Measurements from ENCODE around the gene FHOD3.

The FHOD3 gene

DNA sequence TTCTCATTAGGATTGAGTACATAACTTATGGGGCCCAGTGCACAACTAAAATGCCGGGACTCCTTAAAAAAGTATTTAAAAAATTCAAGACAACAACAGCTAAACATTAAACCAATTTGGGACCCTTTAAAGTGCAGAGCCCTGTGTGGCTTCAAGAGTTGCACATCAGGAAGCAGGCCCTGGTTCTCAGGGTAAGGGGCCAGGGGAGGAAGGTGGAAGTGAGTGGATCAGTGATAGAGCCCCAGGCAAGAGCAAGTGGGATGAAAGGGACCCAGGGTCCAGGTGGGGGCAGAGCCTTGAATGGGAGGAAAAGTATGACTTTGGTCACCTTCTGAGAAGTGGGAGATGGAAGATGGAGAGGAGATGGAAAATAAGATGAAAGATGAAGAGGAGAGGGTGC is 2.3 kb upstream of the FHOD3 start:
- in situ Hi-C loops (cut with MboI; ENCODE audit: low sequenced_read_pairs) = loop anchor here (25.0 kb wide), 1 partner anchor 283 kb away; no protein-coding TSS in a partner anchor

DNA sequence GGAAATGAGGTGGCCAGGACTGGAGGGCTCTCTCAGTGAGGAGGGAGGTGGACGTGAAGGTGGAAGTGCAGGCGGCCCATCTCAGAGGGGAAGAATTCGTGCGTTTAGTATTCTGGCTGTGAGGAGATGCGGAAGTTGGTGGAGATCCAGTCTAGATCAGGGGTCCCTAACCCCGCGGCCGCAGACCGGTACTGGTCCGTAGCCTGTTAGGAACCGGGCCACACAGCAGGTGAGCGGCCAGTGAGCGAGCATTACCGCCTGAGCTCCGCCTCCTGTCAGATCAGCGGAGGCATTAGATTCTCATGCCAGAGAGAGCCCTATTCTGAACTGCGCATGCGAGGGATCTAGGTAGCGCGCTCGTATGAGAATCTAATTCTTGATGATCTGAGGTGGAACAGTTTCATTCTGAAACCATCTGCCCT is 1.6 kb upstream of the FHOD3 start:
- in situ Hi-C loops (cut with MboI; ENCODE audit: low sequenced_read_pairs) = loop anchor here (25.0 kb wide), 1 partner anchor 284 kb away; no protein-coding TSS in a partner anchor

DNA sequence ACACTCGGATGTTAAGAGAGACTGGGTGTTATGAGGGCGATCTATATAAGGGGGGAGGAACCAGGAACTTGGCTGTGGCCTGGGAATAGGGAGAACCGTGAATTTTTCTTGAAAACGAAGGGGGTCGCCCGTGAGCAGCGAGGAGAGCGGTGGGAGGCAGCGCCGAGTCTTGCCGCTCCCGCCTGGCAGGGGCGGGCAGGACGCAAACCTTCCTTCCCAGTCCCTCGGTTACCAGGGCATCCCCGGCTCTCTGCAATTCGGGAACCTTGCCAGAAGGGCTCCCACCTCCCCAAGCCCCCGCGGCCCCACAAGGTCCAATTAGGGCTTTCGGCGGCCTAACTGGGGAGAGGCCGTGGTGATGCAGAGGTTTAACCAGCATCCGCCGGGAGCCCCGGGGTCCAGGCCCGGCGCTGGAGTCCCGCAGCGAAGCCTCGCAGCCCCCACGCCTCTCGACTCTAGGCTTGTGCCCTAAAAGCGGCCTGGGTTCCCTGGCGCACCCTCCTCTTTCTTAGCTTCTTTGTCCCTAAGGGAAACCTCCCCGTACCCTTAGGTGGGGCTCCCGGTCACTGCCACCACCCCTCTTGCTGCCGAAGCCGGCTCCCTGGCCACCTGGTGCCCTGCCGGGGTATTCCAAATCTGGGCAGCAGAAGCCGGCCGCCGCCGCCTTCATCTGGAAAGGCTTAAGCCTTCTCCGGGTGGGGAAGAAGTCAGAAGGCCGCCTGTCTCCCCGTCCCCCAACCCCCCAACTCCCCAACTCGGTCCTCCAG is 680 bp upstream of the FHOD3 start:
- in situ Hi-C loops (cut with MboI; ENCODE audit: low sequenced_read_pairs) = loop anchor here (25.0 kb wide), 1 partner anchor 285 kb away; no protein-coding TSS in a partner anchor

DNA sequence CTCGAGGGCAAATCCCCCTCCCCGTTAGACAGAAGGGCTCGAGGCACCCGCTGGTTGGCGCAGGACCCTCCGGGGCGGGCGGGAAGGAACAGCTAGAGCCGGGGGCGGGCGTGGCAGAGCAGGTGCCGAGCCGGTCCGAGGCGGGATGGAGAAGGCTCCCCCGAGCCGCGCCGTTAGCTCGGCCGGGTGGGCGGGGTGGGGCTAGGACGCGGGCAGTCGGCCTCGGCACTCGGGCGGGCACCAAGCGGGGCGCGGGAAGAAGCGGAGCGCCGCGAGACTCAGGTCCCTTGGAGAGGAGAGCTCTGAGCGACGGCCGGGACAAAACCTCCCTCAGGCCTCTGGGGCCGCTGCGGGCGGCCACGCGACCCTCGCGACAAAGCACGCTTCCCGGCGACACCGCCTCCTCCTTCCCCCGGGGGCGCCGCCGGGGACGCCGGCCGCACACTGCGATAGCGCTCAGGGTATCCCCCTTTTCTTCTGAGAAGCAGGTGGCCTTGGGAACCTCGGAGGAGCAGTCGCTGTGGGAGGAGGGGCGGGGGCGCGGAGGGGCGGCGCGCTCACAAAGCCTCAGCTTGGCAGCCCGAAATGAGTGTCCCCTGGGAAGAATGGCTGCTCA is 721 bp downstream of the FHOD3 start:
- in situ Hi-C loops (cut with MboI; ENCODE audit: low sequenced_read_pairs) = loop anchor here (25.0 kb wide), 1 partner anchor 286 kb away; no protein-coding TSS in a partner anchor

DNA sequence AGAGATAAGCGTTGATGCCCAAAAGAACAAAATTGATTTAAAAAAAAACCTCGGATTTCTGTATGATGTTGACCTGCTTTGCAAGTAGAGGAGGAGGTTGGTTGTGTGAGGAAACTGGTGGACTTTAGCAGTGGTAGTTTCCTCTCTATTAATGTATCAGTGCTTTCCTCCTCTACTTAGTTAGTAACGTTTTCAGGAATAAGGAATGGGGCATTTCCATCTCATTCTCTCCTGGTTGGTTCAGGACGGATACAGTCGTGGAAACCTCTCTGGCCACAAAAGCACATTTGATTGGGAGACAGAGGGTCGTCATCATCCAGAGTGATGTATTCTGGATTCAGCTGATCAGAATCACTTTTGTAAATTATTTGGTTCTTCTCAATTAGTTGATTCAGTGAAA is 1.5 kb downstream of the FHOD3 start:
- in situ Hi-C loops (cut with MboI; ENCODE audit: low sequenced_read_pairs) = loop anchor here (25.0 kb wide), 1 partner anchor 287 kb away; no protein-coding TSS in a partner anchor

DNA sequence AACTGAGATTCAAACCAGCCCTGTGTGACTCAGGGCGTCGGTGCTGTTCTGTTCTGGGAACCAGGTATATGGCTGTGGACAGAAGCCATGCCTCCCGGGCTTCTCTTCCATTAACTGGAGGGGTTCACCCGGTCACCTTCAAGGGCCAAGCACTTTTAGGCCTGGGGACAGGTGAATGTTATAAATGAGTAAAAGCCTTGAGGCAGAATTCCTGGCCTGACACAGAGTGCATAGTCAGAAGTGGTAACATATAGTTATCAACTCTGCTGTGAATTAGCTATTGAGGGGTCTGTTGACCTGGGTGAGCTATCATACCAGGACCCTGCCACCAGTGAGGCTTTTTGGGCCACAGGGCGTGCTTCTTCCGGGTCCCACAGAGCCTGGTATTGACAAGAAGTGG is 2.7 kb downstream of the FHOD3 start:
- in situ Hi-C loops (cut with MboI; ENCODE audit: low sequenced_read_pairs) = no loop called here

DNA sequence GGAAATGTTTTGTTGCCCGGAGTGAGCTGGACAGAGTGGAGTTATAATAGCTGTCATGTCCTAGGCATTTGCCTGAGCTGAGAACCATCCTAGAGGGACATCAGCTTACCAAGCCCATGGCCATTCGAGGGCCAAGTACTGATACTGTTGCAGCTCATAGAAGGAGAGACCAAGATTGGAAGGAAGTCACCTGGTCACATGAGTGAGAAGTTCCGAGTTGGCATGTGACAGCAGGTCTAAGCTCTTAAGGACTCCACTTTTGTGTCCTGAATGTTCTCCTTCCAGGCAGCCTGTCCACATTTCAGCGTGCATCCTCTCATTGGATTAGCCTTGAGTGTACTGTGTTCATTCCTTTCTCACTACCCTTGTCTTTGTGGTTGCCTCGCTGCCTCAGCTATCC is 4.4 kb downstream of the FHOD3 start:
- in situ Hi-C loops (cut with MboI; ENCODE audit: low sequenced_read_pairs) = no loop called here

DNA sequence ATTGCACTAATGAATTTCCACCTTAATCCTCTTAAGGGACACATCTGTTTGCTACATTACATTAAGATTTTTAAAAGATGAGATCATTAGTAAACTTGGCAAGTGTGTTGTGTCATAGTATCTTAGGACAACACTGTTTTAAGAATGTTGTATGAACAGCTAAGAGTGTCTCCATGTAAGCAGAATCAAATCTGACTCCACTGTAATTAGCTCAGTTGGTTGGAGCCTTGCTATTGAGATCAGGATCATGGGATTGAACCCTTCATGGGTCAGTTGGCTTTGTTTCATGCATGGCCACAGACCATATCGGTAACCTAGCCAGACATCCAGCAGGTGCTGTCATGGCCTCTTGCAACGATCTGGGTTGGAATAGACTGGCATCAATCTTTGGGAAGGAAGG is 5.2 kb downstream of the FHOD3 start:
- in situ Hi-C loops (cut with MboI; ENCODE audit: low sequenced_read_pairs) = no loop called here

DNA sequence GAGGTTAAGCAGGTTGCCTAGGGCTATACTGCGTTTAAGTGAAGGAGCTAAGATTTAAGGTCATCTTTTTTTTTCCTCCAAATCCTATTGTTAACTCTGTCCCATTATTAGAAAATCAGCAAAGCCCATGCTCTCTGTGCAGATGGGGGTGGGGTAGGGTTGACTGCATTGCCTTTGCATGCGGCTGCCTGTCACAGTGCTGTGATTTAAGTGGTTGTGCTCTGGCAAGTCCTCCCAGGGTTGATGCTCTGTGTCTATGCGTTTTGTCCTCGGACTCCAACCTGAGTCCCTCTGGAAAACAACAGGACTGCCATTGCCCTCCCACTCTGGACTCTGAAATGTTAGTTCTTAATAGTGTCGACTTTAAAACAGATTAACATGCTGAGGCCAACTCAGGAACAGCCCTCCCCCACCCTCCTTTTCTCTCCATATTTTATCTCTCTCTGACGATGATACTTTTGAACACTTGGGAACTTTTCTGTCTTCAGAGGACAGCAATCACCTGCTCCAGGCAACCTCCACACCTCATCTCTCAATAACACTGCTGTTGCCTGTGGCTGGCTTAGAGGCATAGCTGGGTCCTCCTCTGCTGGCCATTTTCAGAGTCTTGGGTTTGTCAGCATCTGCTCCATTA is 5.8 kb downstream of the FHOD3 start:
- in situ Hi-C loops (cut with MboI; ENCODE audit: low sequenced_read_pairs) = no loop called here

DNA sequence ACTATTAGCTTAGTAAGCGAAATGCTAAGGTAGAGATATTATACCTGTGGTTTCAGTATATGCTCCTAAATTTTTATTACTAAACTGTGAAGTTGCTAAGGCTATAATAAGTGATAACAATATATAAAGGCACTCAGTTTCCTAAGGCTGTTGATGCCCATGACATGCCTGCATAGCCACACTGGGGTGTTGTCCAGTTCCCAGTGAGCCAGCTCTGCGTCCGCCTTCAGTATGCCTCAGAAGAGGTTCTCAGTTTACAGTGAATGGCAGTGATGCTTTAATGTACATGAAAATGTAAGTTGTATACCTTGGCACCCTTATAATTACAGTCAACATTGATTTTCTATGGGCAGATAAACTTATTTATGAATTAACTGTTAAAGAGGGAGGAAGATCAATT is 7.2 kb downstream of the FHOD3 start:
- in situ Hi-C loops (cut with MboI; ENCODE audit: low sequenced_read_pairs) = no loop called here

DNA sequence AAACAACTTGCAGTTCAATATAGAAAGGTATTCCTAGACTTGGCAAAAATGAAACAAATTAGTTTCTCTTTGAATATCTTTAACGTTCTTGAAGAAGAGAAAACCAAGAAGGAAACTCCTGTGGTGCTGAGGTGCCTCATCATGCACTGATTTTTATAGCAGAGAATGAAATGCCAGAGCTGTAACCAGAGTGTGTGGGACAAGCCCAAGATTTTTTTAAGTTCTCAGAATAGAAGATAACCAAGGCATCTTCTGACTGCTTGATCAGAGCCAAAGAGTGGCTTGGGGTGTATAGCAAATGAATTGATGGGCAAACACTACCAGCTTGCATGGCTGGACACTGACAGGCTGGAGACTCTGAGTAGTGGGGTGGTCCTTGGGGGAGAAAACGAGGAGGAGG is 7.9 kb downstream of the FHOD3 start:
- in situ Hi-C loops (cut with MboI; ENCODE audit: low sequenced_read_pairs) = no loop called here

DNA sequence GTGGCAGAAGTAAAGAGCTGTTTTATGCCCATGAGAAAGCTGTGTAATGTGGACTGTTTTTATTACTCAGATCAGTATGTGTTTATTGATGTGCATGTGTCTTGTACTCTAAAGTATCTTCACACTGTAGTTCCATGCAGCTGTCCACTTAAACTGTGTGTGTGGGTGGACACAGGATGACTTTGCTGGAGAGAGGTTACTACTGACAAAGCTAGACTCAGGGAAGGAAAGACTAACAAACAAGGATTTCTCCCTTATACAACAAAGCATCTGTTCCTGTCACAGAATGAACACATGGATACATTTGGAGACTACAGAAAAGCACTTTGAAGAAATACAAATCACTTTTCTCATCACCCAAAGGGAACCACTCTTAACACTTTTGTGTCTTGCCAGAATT is 10.0 kb downstream of the FHOD3 start:
- in situ Hi-C loops (cut with MboI; ENCODE audit: low sequenced_read_pairs) = no loop called here

DNA sequence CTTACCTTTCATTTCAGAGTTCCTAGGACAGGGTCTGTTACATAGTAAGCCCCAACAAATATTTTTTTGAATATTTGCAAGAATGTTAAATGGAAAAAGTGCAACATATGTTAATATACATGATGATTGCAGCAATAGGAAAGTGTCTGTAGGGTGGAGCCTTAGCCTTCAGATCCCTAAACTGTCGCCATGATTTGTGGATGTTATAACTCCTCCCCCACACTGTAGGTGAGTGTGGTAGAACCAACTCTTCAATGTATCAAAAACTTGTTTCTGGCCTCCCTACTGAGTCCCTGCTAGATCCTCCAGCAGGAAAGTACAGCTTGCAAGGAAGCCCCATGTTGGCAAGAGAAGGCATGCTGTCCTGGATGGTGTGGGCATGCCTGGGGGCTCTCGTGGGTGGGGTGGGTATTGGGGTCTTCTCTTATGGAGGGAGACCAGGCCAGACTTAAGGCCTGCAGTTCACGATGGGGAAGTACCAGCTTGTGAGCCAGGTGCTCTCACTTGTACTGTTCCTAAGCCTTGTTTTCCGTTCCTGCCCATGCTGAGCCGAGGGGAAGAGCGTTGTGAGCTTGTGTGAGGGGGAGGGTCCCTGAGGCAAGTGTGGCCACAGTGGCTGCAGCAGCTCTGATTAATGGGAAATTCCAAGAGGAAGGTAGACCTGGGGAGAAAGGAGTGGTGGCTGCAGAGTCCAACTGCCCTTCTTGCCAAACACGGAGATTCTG is 11.4 kb downstream of the FHOD3 start:
- in situ Hi-C loops (cut with MboI; ENCODE audit: low sequenced_read_pairs) = no loop called here

DNA sequence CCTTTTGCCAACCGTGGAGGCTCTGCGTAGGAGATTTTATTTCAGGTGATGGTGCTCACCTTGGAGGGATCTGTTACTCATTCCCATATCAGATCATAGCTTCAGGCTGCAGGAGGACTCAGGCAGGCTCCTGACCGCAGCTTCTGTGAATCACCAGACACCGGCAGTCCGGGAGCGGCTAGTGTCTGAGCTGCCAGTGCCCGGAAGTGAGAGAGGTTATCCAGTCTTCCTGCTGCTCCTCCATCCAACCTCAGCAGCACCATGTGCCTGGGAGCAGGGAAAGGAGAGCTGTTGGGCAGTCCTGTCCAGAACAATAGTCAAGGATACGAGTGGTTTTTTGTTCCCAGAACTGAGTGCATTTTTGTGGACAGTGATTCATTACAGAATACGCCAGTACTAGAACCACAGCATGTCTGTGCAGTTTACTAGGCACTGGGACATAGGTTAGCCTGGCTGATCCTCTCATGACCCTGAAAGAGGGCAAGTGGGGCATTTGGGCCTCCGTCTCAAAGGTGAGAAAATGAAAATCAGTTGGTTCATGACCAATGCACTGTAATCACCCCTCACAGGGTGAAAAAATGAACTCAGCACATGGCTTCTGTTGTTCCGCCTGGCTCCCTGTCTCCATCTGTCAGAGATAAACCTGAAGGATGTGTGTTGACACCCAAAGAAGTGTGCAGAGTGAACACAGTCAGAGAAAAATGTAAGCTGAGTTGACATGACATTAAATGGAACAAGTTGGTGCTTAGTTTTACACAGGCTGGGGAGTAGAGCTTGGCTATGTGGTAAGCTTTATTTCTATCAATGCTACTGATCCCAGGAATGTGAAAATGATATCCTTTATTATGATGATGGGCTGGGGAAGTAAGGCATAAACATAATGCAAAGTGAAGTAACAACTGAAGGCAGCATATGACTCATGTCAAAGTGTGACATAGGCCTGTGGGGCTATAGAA is 12.2 kb downstream of the FHOD3 start:
- in situ Hi-C loops (cut with MboI; ENCODE audit: low sequenced_read_pairs) = no loop called here

DNA sequence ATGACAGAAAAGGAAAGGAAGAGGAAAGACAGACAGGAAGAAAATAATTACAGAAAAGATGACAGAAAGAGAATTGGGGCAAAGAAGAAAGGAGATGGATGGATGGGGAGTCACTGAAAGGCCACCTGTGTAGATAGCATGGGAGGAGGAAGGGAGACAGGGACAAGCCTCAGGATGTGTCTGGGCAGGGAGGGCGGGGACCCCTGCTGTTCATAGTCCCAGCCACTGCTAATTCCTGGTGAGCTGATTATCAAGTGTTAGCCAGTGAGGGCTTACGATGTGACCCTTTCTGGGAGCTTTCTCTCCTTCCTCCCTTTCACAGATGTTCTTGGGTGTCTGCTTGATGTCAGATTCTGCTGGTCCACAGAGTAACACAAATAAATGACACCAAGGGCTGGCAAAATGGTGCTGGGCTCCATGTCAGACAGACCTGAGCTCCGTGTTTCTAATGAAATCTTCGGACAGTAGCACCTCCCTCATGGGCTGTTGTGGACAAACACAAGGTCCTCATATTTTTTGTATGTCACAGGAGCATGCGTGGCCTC is 13.6 kb downstream of the FHOD3 start:
- in situ Hi-C loops (cut with MboI; ENCODE audit: low sequenced_read_pairs) = no loop called here

DNA sequence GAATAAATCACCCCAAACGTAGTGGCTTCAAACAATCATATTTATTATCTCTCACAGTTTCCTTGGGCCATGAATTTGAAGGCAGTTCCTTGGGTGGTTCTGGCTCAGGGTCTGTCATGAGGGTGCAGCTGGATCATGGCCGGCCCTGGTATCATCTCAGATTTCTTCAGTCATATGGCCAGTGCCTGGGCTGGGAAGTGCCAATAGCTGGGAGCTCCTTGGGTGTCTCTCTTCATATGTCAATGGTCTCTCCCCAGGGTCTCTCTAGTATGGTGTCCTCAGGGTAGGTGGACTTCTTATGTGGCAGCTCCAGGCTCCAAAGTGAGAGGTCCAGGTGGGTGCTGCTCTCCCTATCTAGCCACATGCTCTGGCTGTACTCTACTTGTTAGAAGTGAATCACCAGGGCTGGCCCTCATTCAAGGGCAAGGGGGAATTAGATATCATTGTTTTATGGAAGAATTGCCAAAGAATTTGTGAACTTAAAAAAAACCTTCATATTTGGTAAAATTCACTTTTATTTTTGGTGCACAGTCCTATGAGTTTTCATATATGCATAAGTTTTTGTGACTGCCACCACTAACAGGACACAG is 15.4 kb downstream of the FHOD3 start:
- in situ Hi-C loops (cut with MboI; ENCODE audit: low sequenced_read_pairs) = no loop called here

DNA sequence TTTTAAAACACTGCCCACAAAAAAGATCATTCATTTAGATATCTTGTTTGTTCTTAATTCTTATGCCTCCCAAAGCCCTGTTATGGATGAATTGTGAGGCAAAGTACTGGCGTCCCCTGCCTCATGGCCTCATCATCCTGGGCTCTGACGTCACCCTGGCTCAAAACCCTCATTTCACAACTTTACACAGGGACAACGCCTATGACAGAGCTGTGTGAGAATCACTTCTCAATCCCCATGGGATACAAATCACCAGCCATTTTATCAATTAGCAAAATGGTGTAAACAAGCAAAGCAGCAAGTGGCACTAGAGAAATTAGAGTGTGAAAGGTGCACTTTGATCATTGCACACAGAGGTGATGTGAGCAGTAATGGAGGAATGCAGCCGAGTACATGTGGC is 16.6 kb downstream of the FHOD3 start:
- in situ Hi-C loops (cut with MboI; ENCODE audit: low sequenced_read_pairs) = no loop called here

DNA sequence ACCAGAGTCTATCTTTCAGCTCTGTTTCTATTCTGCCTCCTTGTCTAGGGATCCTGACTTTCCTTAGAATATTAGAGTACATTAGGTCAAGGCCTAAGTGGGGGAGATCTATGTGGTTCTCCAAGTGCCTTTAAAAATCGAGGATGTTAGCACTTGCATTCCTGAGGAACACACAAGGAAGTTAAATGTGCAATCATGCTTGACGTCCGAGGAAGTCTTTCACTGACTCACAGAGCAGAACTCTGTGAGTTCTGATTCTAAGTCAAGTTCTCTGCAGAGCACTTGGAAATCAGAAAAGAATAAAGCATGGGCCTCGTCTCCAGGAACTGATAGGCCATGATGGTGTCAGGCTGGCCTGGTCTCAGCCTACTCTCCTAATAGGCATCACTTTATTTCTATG is 17.2 kb downstream of the FHOD3 start:
- in situ Hi-C loops (cut with MboI; ENCODE audit: low sequenced_read_pairs) = no loop called here

DNA sequence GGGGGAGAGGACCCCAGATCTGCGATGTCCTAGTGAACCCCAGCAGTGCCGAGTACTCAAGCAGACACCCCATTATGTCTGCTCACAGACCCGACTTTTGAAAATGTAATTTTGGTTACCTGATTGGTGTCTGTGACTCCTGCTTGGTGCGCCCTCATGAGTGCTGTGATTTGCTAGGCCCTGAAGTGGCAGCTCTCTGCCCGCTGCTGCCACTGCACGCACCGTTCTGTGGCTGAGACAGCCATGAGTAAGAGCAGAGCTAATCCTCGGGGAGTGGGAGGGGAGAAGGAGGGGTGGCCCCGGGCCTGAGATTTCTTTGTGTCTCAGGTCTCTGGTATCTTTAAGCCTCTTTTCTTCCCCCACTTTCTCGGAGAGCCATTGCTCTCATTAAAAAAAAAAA is 18.2 kb downstream of the FHOD3 start:
- in situ Hi-C loops (cut with MboI; ENCODE audit: low sequenced_read_pairs) = no loop called here

DNA sequence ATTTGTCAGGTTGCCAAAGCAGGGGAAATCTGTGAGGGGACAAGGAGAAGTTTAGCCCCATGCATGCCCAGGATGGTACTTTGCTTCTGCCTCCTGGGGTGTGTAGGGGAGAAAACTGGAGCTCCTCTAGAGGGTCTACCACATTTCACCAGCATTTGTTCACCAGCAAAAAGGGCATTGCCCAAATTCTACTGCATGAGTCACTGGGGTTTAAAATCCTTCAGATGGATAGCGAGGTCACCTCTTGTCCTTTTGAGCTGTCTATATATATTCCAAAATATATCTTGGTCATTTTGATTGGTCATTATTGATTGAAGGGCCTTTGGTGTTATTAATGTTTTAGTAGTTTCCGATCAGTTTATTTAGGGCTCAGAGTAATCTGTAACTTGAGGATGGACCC is 18.7 kb downstream of the FHOD3 start:
- in situ Hi-C loops (cut with MboI; ENCODE audit: low sequenced_read_pairs) = no loop called here

Measured in HL-60/S4 treated with retinoic acid at 250 ng/mL for 4 days and 3 days (cell line).